Left lobe of liver (tissue), 2 donors: ENCODE data around the gene LCP2. TPM values are rescaled to one million over a fixed set of nuclear protein-coding genes. Genes with fewer than 3 reads are reported as not detected.

Experiments used
- ATAC-seq: fragments of 200-7000 bp; cut with Tn5 transposase; one replicate; pipeline ENCODE4 v1.9.1; 2020; ENCODE audit warnings: mild to moderate bottlenecking, moderate library complexity
- DNase-seq: peaks from one replicate; pipeline ENCODE4 v3.0.0-alpha.2; 2020; ENCODE audit warnings: low spot score
- total RNA-seq: library from RNA; stranded (reverse); gene quantifications from one replicate; pipeline ENCODE4 v1.2.1, GENCODE V29; 2021
- donor health status: DM: no; HTN: no; CAD: no; lungs with moderate emphysema.
- donor health status: DM: no; HTN: yes; CAD: no.

Gene LCP2
- total RNA-seq, 1 donor from 2014 or later: 7.3 TPM

DNA sequence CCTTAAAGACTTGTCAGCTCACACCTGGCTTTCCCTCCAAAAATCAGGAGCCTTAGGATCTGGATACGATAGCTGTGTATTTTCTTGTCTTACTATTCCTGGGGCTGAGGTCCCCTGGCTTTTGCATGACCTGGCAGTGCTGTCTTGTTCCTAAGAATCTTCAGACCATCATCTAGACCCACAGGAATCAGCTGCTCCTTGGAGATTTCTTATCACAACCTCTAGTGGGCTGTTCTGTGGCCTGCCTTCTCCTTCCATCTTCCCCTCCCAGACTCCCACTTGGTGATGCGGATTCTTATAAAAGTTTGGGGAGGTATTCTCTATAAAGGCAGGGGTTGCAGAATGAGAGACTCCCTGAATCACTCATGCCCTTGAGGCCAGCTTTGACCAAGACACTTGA, 21.4 kb downstream of the LCP2 start:
- DNase-seq: no peak
- ATAC-seq: no peak

GRCh38 chr5:170275376-170275994, 22.1 kb downstream of the LCP2 start:
- no peak for ATAC-seq
- no peak for DNase-seq

DNA sequence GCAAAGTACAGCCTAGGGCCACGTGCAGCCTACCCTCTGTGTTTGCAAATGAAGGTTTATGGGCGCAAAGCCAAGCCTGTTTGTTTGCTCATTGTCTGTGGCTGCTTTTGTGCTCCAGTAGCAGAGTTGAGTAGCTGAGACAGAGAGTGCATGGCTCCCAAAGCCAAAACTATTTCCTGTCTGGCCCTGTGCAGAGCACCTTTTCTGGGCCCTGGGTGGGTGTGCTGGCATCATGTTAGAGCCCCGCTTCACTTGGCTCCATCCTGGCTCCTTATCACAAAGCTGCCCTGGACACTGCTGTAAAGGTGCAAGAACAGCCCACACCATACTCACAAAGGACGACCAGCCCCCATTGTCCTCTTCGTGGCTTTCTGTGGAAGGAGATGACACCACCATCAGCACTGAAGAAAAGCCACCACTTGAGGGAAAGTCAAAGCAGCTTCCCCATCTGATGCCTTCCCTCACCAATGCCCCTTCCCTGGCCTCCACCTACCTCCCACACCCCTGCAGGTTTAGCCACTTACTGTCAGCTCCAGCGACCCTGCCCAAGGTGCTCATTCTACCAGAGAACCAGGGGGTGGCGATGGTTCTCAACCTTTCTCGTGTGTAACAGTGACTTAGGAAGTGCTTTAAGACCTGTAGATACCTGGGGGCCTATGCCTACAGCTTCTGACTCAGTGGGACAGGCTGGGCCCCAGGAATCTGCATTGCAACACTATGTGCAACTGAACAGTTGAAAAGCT, 23.4 kb downstream of the LCP2 start:
- peak; percentile 49 for ATAC-seq

GRCh38 chr5:170270293-170271069, 27.1 kb downstream of the LCP2 start:
- no peak for DNase-seq

More for the DNA sequence above, 23.4 kb downstream of the LCP2 start:
- DNase-seq: no peak

DNA sequence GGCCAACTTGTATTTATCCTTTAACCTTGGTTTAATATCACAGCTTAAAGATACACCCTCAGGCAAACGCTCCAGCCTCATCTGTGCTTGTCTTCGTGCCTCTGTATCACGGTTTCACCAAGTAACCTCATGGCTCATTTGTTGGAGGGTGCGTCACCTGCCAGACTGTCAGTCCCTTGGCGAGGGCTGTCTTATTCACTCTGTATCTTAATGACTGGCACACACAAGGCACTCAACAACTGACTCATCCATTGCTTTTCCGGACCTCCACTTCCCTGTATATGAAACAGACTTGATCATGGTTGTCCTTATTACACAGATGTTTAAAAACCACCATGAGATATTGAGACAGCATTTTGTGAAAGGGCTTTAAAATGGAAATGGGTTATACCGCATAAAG, 28.0 kb downstream of the LCP2 start:
- DNase-seq: no peak

More at GRCh38 chr5:170270293-170271069, 27.1 kb downstream of the LCP2 start:
- no peak for ATAC-seq

DNA sequence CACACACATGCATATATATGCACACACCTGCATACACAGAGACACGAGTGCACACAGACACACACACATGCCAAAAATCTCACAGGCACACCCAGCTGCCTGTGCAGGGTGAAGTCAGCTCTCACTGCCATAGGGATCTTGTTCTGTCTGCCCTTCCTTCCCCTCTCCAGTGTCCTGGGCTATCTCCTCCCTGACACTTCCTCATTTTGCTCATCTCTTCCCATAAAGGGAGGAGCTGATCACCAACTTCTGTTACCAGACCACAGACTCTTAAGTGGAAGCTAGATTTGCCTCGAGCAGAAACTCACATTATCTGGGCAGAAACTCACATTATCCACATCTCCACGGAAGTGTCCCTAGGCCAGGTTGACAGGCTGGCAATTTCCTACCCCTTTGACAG, 28.7 kb downstream of the LCP2 start:
- DNase-seq (no peak), ATAC-seq (peak; percentile 54)

More for the DNA sequence above, 28.0 kb downstream of the LCP2 start:
- no peak for ATAC-seq

DNA sequence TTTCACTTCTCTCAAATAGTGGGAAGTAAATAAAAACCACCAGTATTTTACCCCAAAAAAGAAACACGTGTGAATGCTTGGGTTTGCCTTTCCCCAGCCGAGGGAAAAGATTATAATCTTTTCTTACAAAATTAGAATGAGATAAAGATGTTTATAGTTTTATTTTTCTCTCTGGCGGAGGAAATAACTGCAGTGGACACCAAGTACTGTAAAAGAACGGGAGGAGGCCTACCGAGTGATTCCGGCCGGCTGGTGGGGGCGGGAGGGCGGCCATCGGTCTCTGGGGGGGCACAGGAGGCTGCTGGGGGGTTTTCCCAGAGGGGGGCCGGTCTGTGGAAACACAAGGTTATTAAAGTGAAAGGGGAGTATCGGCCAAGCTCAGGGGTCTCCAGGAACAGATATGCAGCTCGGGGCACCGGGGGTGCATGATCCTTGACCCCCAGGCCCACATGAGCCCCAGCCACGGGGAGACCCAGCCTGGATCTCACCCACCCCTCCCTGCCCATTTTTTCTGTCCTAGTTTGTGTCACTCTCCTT, 29.4 kb downstream of the LCP2 start:
- ATAC-seq: no peak
- no peak for DNase-seq

DNA sequence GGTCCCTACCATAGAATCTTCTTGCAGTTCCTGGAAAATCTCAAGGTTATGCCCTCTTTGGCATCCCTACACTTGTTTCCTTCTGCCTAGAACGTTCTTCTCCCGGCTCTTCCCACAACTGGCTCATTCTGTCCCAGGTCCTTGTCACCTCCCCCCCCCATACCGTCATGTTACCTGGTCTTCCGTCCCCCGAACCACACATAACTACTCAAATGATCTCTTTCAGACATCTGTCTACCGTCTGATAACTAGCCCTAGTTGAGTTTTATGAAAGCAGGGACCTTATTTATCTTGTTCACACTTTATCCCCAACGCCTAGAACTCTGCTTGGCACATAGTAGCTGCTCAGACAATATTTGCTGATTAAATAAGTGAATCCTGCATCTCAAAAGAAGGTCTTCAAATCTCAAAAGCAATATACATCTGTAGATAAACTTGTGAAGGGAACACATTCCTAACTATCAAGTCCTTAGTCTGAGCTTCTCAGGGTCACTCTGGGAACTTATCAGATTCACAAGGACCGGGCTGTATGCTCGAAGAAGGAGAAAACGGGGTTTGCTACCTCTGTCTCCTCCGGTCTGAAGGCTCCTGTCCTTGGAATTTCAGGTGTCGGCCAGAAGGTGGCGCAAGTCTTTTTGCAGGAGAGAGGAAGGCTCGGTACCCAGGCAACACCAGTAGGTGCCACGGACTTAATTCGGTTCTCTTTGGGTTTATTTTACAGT, 30.0 kb downstream of the LCP2 start:
- peak; percentile 69 for DNase-seq
- ATAC-seq: peak; percentile 88

DNA sequence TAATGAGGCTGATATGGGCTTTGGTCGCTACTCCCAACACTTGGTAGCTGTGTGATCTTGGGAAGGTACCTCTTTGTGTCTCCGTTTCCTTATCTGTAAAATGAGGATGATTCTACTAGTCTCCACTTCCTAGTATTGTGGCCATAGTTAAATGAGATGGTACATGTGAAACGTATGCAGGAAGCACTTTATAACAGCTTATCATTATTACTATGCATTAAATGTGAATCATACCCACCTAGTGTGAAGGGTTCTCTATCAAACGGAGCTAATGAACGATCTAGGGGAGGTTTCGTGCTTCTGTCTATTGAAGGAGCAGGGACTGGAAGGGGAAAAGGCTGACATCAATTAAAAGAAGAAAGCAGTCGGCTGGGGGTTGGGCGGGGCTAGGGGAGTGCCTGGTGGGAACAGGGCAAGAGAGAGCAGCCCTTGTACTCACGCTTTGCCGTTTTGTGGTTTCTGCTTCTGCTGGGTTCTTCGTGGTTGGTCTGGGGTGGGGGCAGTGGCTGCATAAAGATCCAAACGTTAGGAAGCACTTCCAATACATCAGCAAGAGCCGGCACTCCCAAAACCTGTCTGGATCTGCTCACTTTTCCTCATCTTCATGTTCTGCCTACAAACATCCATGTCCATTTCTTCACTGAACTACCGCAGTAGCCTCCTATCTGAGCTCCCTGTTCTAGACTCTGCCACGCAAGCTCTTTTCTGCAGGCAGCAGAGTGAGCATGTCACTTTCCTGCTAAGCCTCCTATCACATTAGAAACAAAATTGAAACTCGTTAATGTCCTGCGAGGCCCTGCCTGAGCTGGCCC, 30.8 kb downstream of the LCP2 start:
- no peak for ATAC-seq
- DNase-seq: no peak

GRCh38 chr5:170265522-170265921, 32.1 kb downstream of the LCP2 start:
- ATAC-seq: no peak
- DNase-seq: no peak

- no peak for DNase-seq
- no peak for ATAC-seq
Measured at GRCh38 chr5:170263906-170264305, 33.7 kb downstream of the LCP2 start.

GRCh38 chr5:170262061-170263045, 35.2 kb downstream of the LCP2 start:
- ATAC-seq (no peak), DNase-seq (no peak)

DNA sequence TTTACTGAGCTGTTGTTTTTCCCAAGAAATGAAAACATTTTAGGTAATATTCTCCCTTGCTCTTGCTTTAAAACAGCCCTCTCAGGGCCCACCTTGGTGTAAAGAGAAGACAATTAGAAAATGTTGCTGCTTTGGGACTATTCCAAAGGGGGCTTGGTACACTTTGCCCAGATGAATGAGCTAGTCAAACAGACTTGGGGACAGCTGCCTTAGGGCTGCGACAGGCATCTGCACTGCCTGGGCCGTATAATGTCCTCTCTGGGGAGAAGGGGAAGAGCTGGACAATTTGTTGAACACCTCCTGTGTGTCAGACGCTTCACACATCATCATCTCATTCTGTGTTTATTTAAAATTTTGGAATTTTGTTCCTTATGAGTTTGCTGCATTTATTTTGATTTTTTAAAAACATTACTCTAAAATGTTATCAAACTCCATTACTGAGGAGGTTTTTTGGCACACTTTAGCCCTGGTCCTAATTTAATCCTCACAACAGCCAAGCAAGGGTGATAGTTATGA, 36.0 kb downstream of the LCP2 start:
- DNase-seq (no peak), ATAC-seq (no peak)

DNA sequence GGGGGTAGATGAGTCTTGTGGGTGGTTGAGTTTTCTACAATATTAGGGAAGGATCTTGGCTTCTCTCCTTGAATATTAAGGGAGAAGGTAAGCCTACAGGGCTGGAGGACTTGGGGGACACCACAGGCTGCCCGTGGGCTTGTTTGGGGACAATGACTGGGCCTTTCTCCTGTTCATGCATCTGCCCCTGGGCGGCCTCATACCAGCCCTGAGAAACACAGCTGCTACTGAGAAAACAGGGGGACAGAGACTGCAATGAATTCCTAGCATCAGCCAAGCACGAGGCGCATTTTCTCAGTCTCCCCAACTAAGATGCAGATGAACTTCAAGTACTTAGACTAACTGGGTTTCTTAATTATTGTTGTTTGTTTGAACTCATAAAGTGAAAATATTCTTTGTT, 40.2 kb downstream of the LCP2 start:
- ATAC-seq (no peak), DNase-seq (no peak)

DNA sequence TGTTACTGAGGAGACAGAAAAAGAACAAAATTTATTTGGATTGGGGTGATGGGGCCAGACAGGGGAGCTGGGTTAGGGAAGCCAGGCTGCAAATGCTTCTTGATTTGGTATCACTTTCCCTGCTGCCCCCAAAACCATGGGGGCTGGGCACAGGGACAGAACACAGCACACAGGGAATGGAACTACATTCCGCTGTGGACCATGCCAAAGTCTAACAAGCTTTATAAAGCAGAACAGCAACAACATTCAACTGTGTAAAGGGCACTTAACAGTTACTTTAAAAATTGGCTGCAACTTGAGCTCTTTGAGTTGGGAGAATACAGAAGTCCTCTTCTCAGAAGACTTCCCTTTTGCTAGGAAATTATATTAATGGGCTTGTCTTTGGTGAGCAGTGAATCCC, 41.0 kb downstream of the LCP2 start:
- DNase-seq: no peak
- no peak for ATAC-seq

DNA sequence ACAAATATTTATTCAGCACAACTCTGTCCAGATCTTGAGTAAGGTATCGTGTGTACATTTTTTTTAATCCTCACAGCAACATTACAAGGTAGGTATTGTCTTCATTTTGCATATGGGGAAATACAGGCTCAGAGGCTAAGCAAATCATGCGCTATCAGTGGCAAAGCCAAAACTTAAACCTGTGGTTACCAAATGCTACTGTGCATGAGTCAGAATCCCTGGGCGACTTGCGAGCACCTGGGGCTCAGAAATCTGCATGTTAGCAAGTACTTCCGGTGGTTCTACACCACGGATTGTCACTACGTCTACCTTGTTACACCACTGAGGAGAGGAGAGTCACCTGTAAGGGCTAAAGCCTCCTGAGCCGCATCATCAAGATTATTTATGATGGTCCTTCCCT, 43.5 kb downstream of the LCP2 start:
- DNase-seq: no peak
- ATAC-seq: no peak

DNA sequence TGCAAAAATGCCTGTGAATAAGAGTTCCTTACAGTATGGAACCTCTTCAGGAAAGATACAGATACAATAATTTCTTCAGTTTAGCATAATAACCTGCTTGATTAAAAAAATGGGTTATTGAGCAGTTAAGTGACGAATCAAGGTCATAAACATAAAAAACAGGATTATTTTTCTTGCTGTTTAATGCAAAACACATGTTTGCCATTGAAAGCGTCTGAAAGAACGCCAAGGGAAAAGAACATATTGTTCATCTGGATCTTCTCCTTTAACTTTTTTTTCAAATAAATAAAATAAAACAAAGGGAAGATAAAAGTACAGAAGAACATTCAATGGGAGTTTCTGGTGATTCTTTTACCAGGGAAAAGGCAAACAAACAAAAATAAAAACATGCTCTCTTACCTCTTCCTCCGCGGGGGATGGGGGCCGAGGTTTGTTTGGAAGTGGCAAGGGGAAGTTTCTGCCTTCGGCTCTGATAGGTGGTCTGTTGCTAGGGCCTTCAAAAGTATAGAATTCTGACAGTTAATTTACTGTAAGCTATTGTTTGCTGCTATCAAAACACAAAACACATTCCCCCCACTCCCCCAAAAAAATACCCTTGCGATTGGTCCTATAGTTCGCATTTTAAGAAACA, 44.7 kb downstream of the LCP2 start:
- no peak for DNase-seq
- ATAC-seq: no peak

DNA sequence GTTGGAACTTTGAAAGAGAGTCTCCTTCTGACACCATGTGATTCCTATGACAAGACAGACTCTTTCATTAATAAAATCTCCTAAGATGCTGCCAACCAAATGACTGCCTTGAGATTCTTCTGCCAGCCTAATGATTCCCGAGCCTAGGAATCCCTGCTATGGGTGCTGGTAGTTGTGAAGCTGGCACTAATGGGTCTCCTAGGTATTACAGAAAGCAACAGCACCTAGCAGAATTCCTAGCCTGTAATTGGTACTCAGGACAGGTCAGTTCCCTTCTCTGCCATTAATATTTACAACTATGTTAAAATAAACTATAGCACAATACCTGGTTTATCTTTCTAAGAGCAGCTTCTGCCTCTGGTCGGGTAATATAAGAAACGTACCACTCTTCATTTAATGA, 45.5 kb downstream of the LCP2 start:
- no peak for DNase-seq
- ATAC-seq: no peak
